Large intestine (tissue), 3 donors: ENCODE data around the gene PTGIR. TPM values are rescaled to one million over a fixed set of nuclear protein-coding genes. Genes with fewer than 3 reads are reported as not detected.

ENCODE experiments used
- DNase-seq, 2 donors: peaks; one replicate each; pipeline versions ENCODE4 v3.0.0 to v3.0.0-alpha.2; 2013
- H3K27ac ChIP-seq: one replicate; pipeline ENCODE4 v1.5.1; 2013; ENCODE audit warnings: low read length
- H3K27me3 ChIP-seq: 2 replicates; pipeline ENCODE4 v1.6.1; 2013; ENCODE audit warnings: low read length; ENCODE audit not compliant: control insufficient read depth, insufficient read depth
- H3K36me3 ChIP-seq: 2 replicates; pipeline ENCODE4 v1.6.1; 2013; ENCODE audit warnings: low read length; ENCODE audit not compliant: control insufficient read depth, insufficient read depth
- H3K4me1 ChIP-seq: one replicate; pipeline ENCODE4 v1.6.1; 2013; ENCODE audit warnings: low read length; ENCODE audit not compliant: control insufficient read depth, insufficient read depth
- H3K4me3 ChIP-seq: one replicate; pipeline ENCODE4 v1.5.1; 2013; ENCODE audit warnings: low read length
- H3K9me3 ChIP-seq: one replicate; pipeline ENCODE4 v1.6.1; 2013; ENCODE audit warnings: mild to moderate bottlenecking, low read depth, low read length, moderate library complexity; ENCODE audit not compliant: control insufficient read depth
- WGBS: methylation state at CpG from one replicate; pipeline ENCODE4 v1.1.5; 2013; ENCODE audit warnings: low lambda C conversion rate; ENCODE audit not compliant: insufficient coverage; 5-methylcytosine and 5-hydroxymethylcytosine counted together
- polyA plus RNA-seq: library from polyadenylated mRNA; unstranded; fragments of 120-200 nt; gene quantifications from one replicate; pipeline ENCODE4 v1.2.1, GENCODE V29; 2013

PTGIR gene
- polyA plus RNA-seq, 1 donor: 4.8 TPM

GRCh38 chr19:46639358-46640182 is 14.7 kb upstream of the PTGIR start:
- Histone ChIP-seq H3K4me1 (peaks cover 23% of the 10 kb centered on the region), H3K9me3 (peaks cover 5% of the 10 kb centered on the region), H3K36me3 (no peaks in the 10 kb centered on the region), H3K27me3 (peaks cover 58% of the 10 kb centered on the region), H3K4me3 (peak overlapping the region; percentile 39), H3K27ac (peak overlapping the region; percentile 90)
- DNase-seq: peak; percentile 64 to 70
- WGBS: no CpG with 5 or more reads among the region's 49 CpGs

DNA sequence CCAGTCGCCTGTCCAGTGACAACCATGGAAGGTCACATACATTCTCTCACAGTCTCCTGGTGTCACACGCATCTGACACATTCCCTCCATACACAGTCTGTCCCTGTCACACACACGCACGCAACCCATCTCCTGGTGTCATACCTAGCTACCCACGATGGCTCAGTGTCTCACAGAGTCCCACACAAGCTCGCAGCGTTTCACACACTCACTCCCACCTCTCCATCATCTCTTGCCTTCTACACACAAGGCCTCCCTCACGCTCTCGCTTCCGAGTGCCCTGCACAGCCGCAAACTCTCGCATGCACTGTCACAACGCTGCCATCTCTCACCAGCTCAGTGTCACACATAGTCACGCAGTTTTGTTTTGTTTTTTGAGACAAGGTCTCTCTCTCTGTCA is 12.3 kb upstream of the PTGIR start:
- H3K27ac ChIP-seq: no peak overlapping the region
- no peak overlapping the region for H3K4me3 ChIP-seq
- H3K4me1 ChIP-seq: peaks cover 35% of the 10 kb centered on the region
- no peak for DNase-seq
- WGBS: 80% methylated on average over 1 of the region's 14 CpGs
- no peaks in the 10 kb centered on the region for H3K36me3 ChIP-seq
- peaks cover 7% of the 10 kb centered on the region for H3K9me3 ChIP-seq
- peaks cover 75% of the 10 kb centered on the region for H3K27me3 ChIP-seq

GRCh38 chr19:46635920-46636761 is 11.3 kb upstream of the PTGIR start, which contains the start of gene GNG8:
TSS of gene GNG8 (minus strand) at chr19:46636202. CDS start at chr19:46634682, 1,520 bp downstream.
- no peak within 1 kb of the TSS for H3K4me3 ChIP-seq
- H3K4me1 ChIP-seq: peaks cover 35% of the 10 kb centered on the region
- no CpG with 5 or more reads among the region's 34 CpGs for WGBS
- peaks cover 7% of the 10 kb centered on the region for H3K9me3 ChIP-seq
- H3K27me3 ChIP-seq: peaks cover 80% of the 10 kb centered on the region
- no peak within 1 kb of the TSS for H3K27ac ChIP-seq
- H3K36me3 ChIP-seq: no peaks in the 10 kb centered on the region
- DNase-seq: no peak

DNA sequence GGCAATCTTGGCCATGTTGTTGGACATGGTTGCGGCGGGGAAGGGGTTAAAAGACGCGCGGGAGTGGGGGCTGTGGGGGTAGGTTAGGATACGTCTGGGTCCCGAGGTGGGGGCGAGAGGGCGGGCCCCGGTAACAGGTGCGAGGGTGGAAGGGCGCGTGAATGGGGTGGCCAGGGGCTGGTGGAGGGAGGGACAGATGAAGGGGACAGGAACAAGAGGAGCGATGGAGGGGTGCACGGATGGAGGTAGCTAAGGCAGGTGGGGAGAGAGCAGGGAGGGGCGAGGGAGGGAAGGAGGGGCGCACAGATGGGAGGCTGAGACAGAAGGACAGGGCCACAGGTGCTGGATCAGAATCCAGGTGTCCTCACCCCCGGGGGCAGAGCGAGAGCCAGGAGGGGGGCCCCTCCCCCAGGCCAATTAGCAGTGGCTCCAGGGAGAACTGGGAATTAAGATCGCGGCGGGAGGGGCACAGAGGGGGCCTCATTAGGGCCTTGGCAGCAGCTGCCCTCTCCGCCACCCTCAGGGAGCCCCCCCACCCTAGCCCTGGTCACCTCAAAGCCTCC is 9.8 kb upstream of the PTGIR start:
- H3K4me1 ChIP-seq: peaks cover 31% of the 10 kb centered on the region
- H3K9me3 ChIP-seq: peaks cover 7% of the 10 kb centered on the region
- peak overlapping the region; percentile 25 for H3K4me3 ChIP-seq
- no peak for DNase-seq
- H3K36me3 ChIP-seq: no peaks in the 10 kb centered on the region
- WGBS: no CpG with 5 or more reads among the region's 23 CpGs
- no peak overlapping the region for H3K27ac ChIP-seq
- H3K27me3 ChIP-seq: peaks cover 70% of the 10 kb centered on the region

DNA sequence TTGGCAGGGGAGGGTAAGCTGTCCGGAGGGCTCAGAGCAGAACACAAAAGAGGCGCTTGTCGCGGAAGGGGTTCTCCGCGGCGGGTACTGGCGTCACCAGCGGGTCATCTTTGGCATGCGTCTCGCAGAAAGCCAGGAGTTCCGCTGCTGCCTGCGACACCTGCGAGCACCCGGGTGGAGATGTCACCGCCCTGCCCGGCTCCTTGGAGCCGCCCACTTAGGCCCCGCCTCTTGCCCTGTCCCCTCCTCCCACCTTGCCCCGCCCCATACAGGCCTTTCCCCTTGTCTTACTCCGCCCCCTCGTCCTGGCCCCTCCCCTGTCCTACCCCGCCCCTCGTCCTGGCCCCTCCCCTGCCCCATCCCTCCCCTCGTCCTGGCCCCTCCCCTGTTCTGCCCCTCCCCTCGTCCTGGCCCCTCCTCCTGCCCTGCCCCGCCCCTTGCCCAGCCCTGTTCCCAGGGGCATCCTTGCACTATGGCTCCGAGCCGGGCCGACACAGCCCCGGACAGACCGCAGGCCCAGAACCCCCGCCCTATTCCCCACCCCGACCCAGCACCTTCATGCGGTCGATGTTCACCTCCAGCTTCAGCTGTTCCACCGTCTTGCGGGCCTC is 9.3 kb upstream of the PTGIR start:
- peak overlapping the region; percentile 30 for H3K4me3 ChIP-seq
- no CpG with 5 or more reads among the region's 38 CpGs for WGBS
- peaks cover 65% of the 10 kb centered on the region for H3K27me3 ChIP-seq
- H3K9me3 ChIP-seq: peaks cover 7% of the 10 kb centered on the region
- no peak overlapping the region for H3K27ac ChIP-seq
- H3K36me3 ChIP-seq: no peaks in the 10 kb centered on the region
- DNase-seq: peak; percentile 87 to 92
- H3K4me1 ChIP-seq: peaks cover 25% of the 10 kb centered on the region

DNA sequence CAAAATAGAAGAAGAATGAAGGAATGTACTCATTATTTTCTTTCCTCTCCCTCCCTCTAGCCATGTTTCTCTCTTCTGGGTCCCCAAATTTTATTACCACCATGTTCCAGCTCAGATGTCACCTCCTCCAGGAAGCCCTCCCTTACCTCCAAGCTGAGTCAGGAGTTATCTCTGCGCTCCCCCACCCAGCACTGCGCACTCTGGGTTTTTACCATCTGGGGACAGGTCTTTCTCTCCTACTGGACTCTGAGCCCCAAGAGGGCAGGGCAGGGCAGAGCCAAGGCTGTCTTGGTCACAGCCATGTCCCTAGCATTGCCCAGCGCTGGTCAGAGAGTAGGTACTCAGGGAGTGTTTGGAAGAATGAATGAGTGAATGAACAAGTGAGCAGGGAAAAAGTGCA is 8.2 kb upstream of the PTGIR start:
- Histone ChIP-seq H3K4me1 (peaks cover 17% of the 10 kb centered on the region), H3K36me3 (no peaks in the 10 kb centered on the region), H3K9me3 (peaks cover 7% of the 10 kb centered on the region), H3K4me3 (no peak overlapping the region), H3K27me3 (peaks cover 58% of the 10 kb centered on the region), H3K27ac (no peak overlapping the region)
- no peak for DNase-seq
- WGBS: no CpG with 5 or more reads among the region's 3 CpGs

GRCh38 chr19:46631481-46631880 is 6.6 kb upstream of the PTGIR start:
- H3K36me3 ChIP-seq: no peaks in the 10 kb centered on the region
- DNase-seq: no peak
- no peak overlapping the region for H3K27ac ChIP-seq
- no peak overlapping the region for H3K4me3 ChIP-seq
- H3K27me3 ChIP-seq: peaks cover 45% of the 10 kb centered on the region
- H3K4me1 ChIP-seq: peaks cover 18% of the 10 kb centered on the region
- no CpG with 5 or more reads among the region's 6 CpGs for WGBS
- H3K9me3 ChIP-seq: peaks cover 7% of the 10 kb centered on the region

GRCh38 chr19:46630586-46631205 is 5.8 kb upstream of the PTGIR start:
- H3K4me3 ChIP-seq: no peak overlapping the region
- DNase-seq: no peak
- peaks cover 7% of the 10 kb centered on the region for H3K9me3 ChIP-seq
- H3K27me3 ChIP-seq: peaks cover 38% of the 10 kb centered on the region
- H3K27ac ChIP-seq: no peak overlapping the region
- H3K4me1 ChIP-seq: peaks cover 22% of the 10 kb centered on the region
- WGBS: 83% methylated on average over 1 of the region's 14 CpGs
- no peaks in the 10 kb centered on the region for H3K36me3 ChIP-seq

DNA sequence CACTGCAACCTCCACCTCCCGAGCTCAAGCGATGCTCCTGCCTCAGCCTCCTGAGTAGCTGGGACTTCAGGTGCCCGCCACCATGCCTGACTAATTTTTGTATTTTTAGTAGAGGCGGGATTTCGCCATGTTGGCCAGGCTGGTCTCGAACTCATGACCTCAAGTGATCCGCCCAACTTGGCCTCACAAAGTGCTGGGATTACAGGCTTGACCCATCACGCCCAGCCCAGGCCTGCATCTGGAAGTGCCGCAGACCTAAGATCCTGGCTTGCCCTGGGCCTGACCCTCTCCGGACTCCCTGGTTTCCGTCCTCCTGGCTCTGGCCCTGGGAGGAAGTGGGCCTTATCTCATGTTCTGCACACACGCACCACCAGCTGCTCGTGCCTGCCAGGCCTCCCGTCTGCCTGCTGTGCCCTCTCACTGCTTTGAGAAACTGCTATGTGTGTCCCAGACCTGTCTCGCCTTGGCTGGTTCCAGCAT is 4.7 kb upstream of the PTGIR start:
- no CpG with 5 or more reads among the region's 15 CpGs for WGBS

More for the DNA sequence above, 4.7 kb upstream of the PTGIR start:
- Histone ChIP-seq H3K27ac (no peak overlapping the region), H3K4me3 (no peak overlapping the region), H3K36me3 (no peaks in the 10 kb centered on the region), H3K4me1 (peaks cover 30% of the 10 kb centered on the region), H3K27me3 (peaks cover 30% of the 10 kb centered on the region), H3K9me3 (peaks cover 3% of the 10 kb centered on the region)
- DNase-seq: no peak
